GM21423 (cell line): Measurements from ENCODE around the gene NUMB.
"Not testable (repeated sequence)": the region's sequence is repeated elsewhere in the genome, so short reads cannot be mapped to it uniquely, and the experiment has no call there.

ENCODE experiments used
- ATAC-seq: cut with Tn5 transposase; IDR thresholded peaks from one replicate; pipeline ENCODE4 v1.9.1; 2021; ENCODE audit warnings: mild to moderate bottlenecking, moderate library complexity; ENCODE audit not compliant: unreplicated experiment

The NUMB gene

GRCh38 chr14:73365727-73366126 lies 92.6 kb downstream of the NUMB start:
- ATAC-seq = no peak

GRCh38 chr14:73364559-73364958 lies 93.8 kb downstream of the NUMB start:
- no peak for ATAC-seq

GRCh38 chr14:73359445-73359844 lies 98.9 kb downstream of the NUMB start:
- no peak for ATAC-seq

- no peak for ATAC-seq
Measured at GRCh38 chr14:73358187-73358586, 100.2 kb downstream of the NUMB start.

GRCh38 chr14:73349091-73349490 lies 109.3 kb downstream of the NUMB start:
- ATAC-seq = not testable (repeated sequence)

- ATAC-seq = no peak
Measured at GRCh38 chr14:73344319-73344718, 114.0 kb downstream of the NUMB start.

- no peak for ATAC-seq
Measured at GRCh38 chr14:73342670-73343069, 115.7 kb downstream of the NUMB start.

GRCh38 chr14:73339846-73340595 lies 118.3 kb downstream of the NUMB start:
- ATAC-seq = no peak

- no peak for ATAC-seq
Measured at GRCh38 chr14:73339206-73339605, 119.1 kb downstream of the NUMB start.

GRCh38 chr14:73338551-73338950 lies 119.8 kb downstream of the NUMB start:
- no peak for ATAC-seq

GRCh38 chr14:73333031-73333430 lies 125.3 kb downstream of the NUMB start:
- no peak for ATAC-seq

GRCh38 chr14:73325630-73326299 lies 132.6 kb downstream of the NUMB start:
- ATAC-seq = no peak

- ATAC-seq = no peak
Measured at GRCh38 chr14:73325063-73325462, 133.3 kb downstream of the NUMB start.

GRCh38 chr14:73324533-73324932 lies 133.8 kb downstream of the NUMB start:
- ATAC-seq = no peak

- no peak for ATAC-seq
Measured at GRCh38 chr14:73323896-73324399, 134.4 kb downstream of the NUMB start.

- no peak for ATAC-seq
Measured at GRCh38 chr14:73313151-73313550, 145.2 kb downstream of the NUMB start.

- ATAC-seq = no peak
Measured at GRCh38 chr14:73312687-73313086, 145.7 kb downstream of the NUMB start.

- ATAC-seq = no peak
Measured at GRCh38 chr14:73311708-73312030, 146.7 kb downstream of the NUMB start.

- ATAC-seq = not testable (repeated sequence)
Measured at GRCh38 chr14:73309207-73309606, 149.1 kb downstream of the NUMB start.

GRCh38 chr14:73307261-73307660 lies 151.1 kb downstream of the NUMB start:
- ATAC-seq = no peak

GRCh38 chr14:73305499-73305898 lies 152.8 kb downstream of the NUMB start:
- no peak for ATAC-seq

- ATAC-seq = no peak
Measured at GRCh38 chr14:73295198-73295796, 163.0 kb downstream of the NUMB start.
